HG02642 (cell line): ENCODE data around the gene CCNJL.
"Not testable (repeated sequence)": the region's sequence is repeated elsewhere in the genome, so short reads cannot be mapped to it uniquely, and the experiment has no call there.

Experiments
- ATAC-seq: cut with Tn5 transposase; IDR thresholded peaks from one replicate; pipeline ENCODE4 v1.9.1; 2021; ENCODE audit warnings: mild to moderate bottlenecking; ENCODE audit not compliant: unreplicated experiment, poor library complexity

CCNJL gene

GRCh38 chr5:160266752-160267345, 45.5 kb downstream of the CCNJL start:
- ATAC-seq, result no peak

- no peak for ATAC-seq
Measured at GRCh38 chr5:160266044-160266443, 46.3 kb downstream of the CCNJL start.

DNA sequence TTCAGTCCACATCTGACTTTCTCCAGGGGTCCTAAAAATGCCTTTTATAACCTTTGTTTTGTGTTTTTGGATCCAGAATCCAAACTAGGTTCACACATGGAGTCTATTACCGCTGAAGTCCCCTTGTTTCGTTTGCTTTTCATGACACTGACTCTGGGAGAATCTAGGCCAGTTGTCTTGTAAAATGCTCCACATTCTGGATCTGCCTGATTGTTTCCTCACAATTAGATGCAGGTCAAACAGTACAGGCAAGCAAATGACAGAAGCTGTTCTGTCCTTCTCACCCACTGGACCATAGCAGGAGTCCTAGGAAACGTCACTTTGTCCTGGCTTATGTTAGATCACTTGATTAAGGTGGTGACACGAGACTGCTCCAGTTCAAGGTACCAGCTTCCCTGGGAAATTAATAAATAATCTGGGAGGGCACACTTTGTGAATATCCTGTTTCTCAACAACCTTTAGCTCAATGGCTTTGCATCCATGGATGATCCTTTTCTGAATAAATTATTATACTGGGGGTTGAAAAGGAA, 49.0 kb downstream of the CCNJL start:
- ATAC-seq, result no peak

GRCh38 chr5:160262151-160263074, 50.0 kb downstream of the CCNJL start:
- peak; percentile 41 for ATAC-seq

GRCh38 chr5:160260881-160261815, 51.2 kb downstream of the CCNJL start:
- ATAC-seq, result peak; percentile 67

GRCh38 chr5:160260006-160260775, 52.2 kb downstream of the CCNJL start:
- ATAC-seq, result no peak

DNA sequence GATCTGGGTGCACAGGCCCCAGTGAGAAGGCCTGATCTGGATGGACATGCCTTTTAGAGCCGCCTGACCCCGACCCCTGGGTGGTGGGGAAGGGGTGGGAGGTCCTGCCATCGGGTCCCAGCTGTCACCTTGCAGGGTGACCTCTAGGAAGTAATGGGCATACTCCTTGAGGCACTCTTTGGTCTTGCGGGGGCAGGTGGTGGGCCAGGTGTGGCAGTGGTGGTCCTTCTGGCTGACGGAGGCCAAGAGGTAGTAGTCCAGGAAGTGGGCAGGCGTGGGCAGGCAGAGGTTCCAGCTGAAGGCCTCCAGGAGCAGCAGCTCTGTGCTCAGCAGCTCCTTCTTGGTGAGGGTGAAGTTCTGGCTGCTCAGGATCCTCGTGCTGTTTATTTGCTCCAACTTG, 53.0 kb downstream of the CCNJL start:
- ATAC-seq, result no peak

DNA sequence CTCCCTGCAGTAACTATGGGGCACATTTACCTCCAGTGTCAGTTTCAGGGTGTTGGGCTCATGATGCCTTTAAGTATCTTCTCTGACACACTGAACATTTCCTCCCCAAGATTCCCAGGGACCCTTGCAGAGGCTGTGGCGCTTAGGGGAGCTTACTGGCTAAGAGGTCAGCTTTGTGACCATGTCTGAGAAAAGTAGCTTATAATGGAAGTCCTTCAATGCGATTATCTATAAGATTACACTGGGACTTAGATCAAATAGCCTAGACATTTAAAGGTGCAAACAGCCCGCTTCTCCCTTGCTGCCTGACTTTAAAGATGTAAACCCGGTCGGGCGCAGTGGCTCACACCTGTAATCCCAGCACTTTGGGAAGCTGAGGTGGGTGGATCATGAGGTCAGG, 57.7 kb downstream of the CCNJL start:
- ATAC-seq, result no peak

DNA sequence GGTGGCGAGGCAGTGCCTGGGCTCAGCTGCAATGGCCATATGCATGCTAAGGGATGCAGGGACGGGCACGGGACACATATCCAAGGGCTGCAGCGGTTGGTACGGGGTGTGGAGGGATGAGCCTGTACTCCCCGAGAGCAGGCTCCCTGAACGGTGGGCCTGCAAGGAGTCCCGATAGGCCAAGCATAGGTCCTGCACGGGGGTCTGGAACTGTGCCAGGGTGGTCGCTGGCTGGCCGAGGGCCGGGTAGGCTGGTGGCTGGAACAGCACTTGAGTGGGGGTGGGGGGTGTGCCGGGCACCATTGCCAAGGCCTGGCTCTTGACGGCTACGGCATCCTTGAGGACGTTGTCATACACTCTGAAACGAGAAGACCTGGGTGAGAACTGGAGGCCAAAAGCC, 58.9 kb downstream of the CCNJL start:
- ATAC-seq, result no peak

GRCh38 chr5:160252916-160253315, 59.4 kb downstream of the CCNJL start:
- ATAC-seq, result no peak

GRCh38 chr5:160251406-160252155, 60.8 kb downstream of the CCNJL start:
- no peak for ATAC-seq

DNA sequence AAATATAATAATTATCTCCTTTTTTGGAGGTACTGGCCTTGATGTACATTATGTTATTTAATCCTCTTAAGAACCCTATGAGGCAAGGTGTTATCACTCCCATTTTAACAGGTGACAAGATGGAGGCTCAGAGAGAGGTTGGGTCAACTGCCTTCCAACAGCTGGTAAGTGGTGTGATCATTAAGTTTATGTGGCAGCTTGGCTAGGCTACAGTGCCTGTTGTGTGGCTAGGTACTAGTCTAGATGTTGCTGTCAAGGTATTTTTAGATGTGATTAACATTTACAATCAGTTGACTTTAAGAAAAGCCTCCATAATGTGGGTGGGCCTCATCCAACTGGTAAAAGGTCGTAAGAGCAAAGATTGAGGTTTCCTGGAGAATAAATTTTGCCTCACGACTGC, 61.5 kb downstream of the CCNJL start:
- ATAC-seq, result no peak

GRCh38 chr5:160250226-160250625, 62.1 kb downstream of the CCNJL start:
- ATAC-seq, result no peak

GRCh38 chr5:160249570-160249969, 62.8 kb downstream of the CCNJL start:
- ATAC-seq, result not testable (repeated sequence)

DNA sequence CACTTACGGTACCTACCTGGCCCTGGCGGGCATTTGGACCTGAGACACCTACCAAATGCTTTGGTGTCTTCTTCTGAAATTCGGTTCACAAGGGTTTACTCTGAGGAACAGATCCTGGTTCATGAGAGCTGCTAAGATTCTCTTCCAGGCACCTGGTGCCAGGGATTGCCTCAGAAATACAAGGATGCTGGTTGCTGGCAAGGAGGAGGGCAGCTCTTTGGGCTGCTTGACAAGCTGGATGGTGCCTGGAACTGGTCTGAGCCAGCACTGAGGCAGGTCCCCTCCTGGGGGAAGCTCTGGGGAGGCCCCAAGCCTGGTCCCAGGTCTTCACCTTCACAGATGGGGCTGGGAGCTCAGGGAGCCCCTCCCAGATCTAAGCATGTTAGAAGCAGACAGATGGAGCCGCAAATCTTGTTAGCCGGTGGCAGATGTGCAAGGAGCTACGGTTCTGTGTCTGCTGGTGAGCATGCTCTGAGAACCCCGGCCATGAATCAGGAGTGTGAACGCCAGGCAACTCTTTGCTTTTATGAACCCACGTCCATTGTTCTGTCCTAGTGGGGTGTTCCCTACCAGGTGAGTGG, 66.8 kb downstream of the CCNJL start:
- ATAC-seq, result no peak

DNA sequence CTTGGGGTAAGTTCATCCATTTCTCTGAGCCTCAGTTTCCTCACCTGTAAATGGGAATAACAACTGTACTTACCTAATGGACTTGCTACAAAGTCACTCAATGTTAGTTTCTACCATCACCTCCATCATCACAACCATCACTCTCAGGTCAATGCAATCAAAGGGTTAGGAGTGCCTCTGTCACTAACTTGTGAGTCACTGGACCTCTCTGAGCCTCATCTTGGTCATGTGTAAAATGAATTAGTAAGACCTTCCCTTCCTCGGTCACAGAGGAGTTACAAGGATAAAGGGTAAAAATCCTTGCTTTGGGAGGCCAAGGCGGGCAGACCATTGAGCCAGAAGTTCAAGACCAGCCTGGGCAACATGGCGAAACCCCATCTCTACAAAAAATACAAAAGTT, 70.2 kb downstream of the CCNJL start:
- no peak for ATAC-seq

DNA sequence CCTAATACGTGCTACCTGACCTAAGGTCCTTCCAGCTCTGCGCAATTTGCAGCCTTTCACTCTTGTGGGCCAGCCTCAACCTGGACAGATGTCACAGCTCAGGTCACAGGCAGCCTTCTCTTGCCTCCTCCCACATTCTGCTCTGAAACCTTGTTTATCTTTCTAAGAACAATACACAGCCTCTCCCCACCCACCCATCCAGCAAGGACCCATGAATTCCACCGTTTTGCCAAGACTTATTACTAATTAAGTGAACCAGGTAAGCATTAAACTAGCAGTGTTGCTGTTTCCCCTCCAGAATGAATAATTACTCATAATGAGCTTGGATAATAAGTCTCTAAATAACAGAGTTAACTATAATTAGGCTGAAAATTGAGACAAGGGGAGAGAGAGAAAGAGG, 72.0 kb downstream of the CCNJL start:
- no peak for ATAC-seq

GRCh38 chr5:160237571-160238093, 74.7 kb downstream of the CCNJL start:
- no peak for ATAC-seq
